Measurements from ENCODE around the gene KDM6B.
A peak's percentile ranks its signal among the peaks of the same experiment; 100 is the strongest.

The KDM6B gene

GRCh38 chr17:7867881-7868329, 33.9 kb downstream of the KDM6B start:
- peak overlapping the region; percentile 37 for H3K4me3 Mint-ChIP-seq
- H3K4me1 Mint-ChIP-seq = peaks cover 44% of the 10 kb centered on the region
- peak overlapping the region; percentile 93 for H3K27ac Mint-ChIP-seq
- peaks cover 2% of the 10 kb centered on the region for H3K36me3 Mint-ChIP-seq
- H3K9me3 Mint-ChIP-seq = no peaks in the 10 kb centered on the region
- H3K27me3 Mint-ChIP-seq = no peaks in the 10 kb centered on the region

- Mint-ChIP-seq H3K4me3 (no peak overlapping the region), H3K27ac (peak overlapping the region; percentile 68), H3K36me3 (peaks cover 14% of the 10 kb centered on the region), H3K9me3 (no peaks in the 10 kb centered on the region), H3K4me1 (peaks cover 50% of the 10 kb centered on the region), H3K27me3 (no peaks in the 10 kb centered on the region)
These were observed 39.0 kb downstream of the KDM6B start for GRCh38 chr17:7873051-7873450.

- Mint-ChIP-seq H3K4me3 (no peak overlapping the region), H3K4me1 (peaks cover 34% of the 10 kb centered on the region), H3K36me3 (peaks cover 14% of the 10 kb centered on the region), H3K9me3 (no peaks in the 10 kb centered on the region), H3K27ac (no peak overlapping the region), H3K27me3 (no peaks in the 10 kb centered on the region)
These were observed 41.9 kb downstream of the KDM6B start for GRCh38 chr17:7875804-7876370.

- H3K27ac Mint-ChIP-seq = no peak overlapping the region
These were observed 44.2 kb downstream of the KDM6B start for GRCh38 chr17:7878234-7878633.

GRCh38 chr17:7880076-7880868, 46.3 kb downstream of the KDM6B start:
- H3K27ac Mint-ChIP-seq = no peak overlapping the region
- H3K4me1 Mint-ChIP-seq = peaks cover 14% of the 10 kb centered on the region
- H3K36me3 Mint-ChIP-seq = peaks cover 7% of the 10 kb centered on the region
- no peaks in the 10 kb centered on the region for H3K9me3 Mint-ChIP-seq
- no peak overlapping the region for H3K4me3 Mint-ChIP-seq
- H3K27me3 Mint-ChIP-seq = no peaks in the 10 kb centered on the region

More at GRCh38 chr17:7878234-7878633, 44.2 kb downstream of the KDM6B start:
- H3K27me3 Mint-ChIP-seq = no peaks in the 10 kb centered on the region
- peaks cover 26% of the 10 kb centered on the region for H3K4me1 Mint-ChIP-seq
- no peaks in the 10 kb centered on the region for H3K9me3 Mint-ChIP-seq
- H3K4me3 Mint-ChIP-seq = no peak overlapping the region
- peaks cover 14% of the 10 kb centered on the region for H3K36me3 Mint-ChIP-seq

GRCh38 chr17:7881276-7882054, 47.4 kb downstream of the KDM6B start:
- Mint-ChIP-seq H3K27me3 (no peaks in the 10 kb centered on the region), H3K9me3 (no peaks in the 10 kb centered on the region), H3K27ac (no peak overlapping the region), H3K4me1 (peaks cover 5% of the 10 kb centered on the region), H3K4me3 (no peak overlapping the region), H3K36me3 (peaks cover 4% of the 10 kb centered on the region)

GRCh38 chr17:7882068-7882467, 48.1 kb downstream of the KDM6B start:
- Mint-ChIP-seq H3K27me3 (no peaks in the 10 kb centered on the region), H3K27ac (no peak overlapping the region), H3K36me3 (peaks cover 3% of the 10 kb centered on the region), H3K9me3 (no peaks in the 10 kb centered on the region), H3K4me1 (no peaks in the 10 kb centered on the region), H3K4me3 (no peak overlapping the region)

GRCh38 chr17:7882629-7883028, 48.6 kb downstream of the KDM6B start:
- no peaks in the 10 kb centered on the region for H3K9me3 Mint-ChIP-seq
- no peak overlapping the region for H3K4me3 Mint-ChIP-seq
- H3K4me1 Mint-ChIP-seq = no peaks in the 10 kb centered on the region
- no peak overlapping the region for H3K27ac Mint-ChIP-seq
- no peaks in the 10 kb centered on the region for H3K27me3 Mint-ChIP-seq
- peaks cover 3% of the 10 kb centered on the region for H3K36me3 Mint-ChIP-seq

Data from activated naive CD4-positive, alpha-beta T cell treated with anti-CD3 and anti-CD28 coated beads, Interleukin-2, amount 50 U/mL, for 24 hours (primary cell).